IMR-90 (cell line): ENCODE data around the gene CPEB3. TPM values are rescaled to one million over a fixed set of nuclear protein-coding genes. Genes with fewer than 3 reads are reported as not detected.

Experiments used
- ATAC-seq: fragments of 200-7000 bp; cut with Tn5 transposase; 2 replicates; pipeline ENCODE4 v1.9.1; 2020; ENCODE audit warnings: low read depth, mild to moderate bottlenecking, moderate library complexity
- BruUV-seq: library from RNA; stranded (reverse); fragments of 400-500 nt; replicated peaks from 2 replicates; lab custom pipeline; 2021; lab: Mats Ljungman, UMichigan
- CTCF ChIA-PET: fragments of 300-600 bp; formaldehyde crosslinking; extraction: SDS; loops from one replicate; lab custom pipeline; 2021; ENCODE audit warnings: antibody characterized with exemption; lab: Yijun Ruan, JAX
- POLR2A ChIA-PET: fragments of 300-600 bp; sonication (Branson Sonifier 250); formaldehyde crosslinking; loops from one replicate; lab custom pipeline; 2022; ENCODE audit warnings: antibody characterized with exemption; ENCODE audit not compliant: unreplicated experiment; lab: Charles Lee
- DNase-seq: peaks from one replicate; pipeline ENCODE4 v3.0.0; 2013
- H2AFZ ChIP-seq: replicated peaks from 2 replicates; pipeline ENCODE3; 2013; ENCODE audit warnings: low read length, mild to moderate bottlenecking; ENCODE audit not compliant: poor library complexity
- H2AK5ac ChIP-seq: 2 replicates; pipeline ENCODE4 v1.6.1; 2013; ENCODE audit warnings: low read depth, low read length, inconsistent platforms
- H2AK9ac ChIP-seq: replicated peaks from 2 replicates; pipeline ENCODE3; 2013; ENCODE audit warnings: mild to moderate bottlenecking, low read depth, low read length, moderate library complexity; ENCODE audit not compliant: poor library complexity
- H2BK120ac ChIP-seq: 2 replicates; pipeline ENCODE4 v1.6.1; 2013; ENCODE audit warnings: low read depth, low read length, inconsistent platforms
- H2BK15ac ChIP-seq: 3 replicates; pipeline ENCODE4 v1.6.1; 2013; ENCODE audit warnings: low read depth, low read length, inconsistent platforms
- H2BK20ac ChIP-seq: 2 replicates; pipeline ENCODE4 v1.6.1; 2013; ENCODE audit warnings: low read depth, mild to moderate bottlenecking, inconsistent platforms, low read length, moderate library complexity
- H2BK5ac ChIP-seq: 2 replicates; pipeline ENCODE4 v1.6.1; 2013; ENCODE audit warnings: mild to moderate bottlenecking, low read depth, low read length, inconsistent platforms; ENCODE audit not compliant: poor library complexity, severe bottlenecking
- H3K14ac ChIP-seq: replicated peaks from 2 replicates; pipeline ENCODE4 v1.6.1; 2013; ENCODE audit warnings: low read depth, low read length, inconsistent platforms
- H3K18ac ChIP-seq: 2 replicates; pipeline ENCODE4 v1.6.1; 2013; ENCODE audit warnings: low read depth, low read length, control low read depth
- H3K23ac ChIP-seq: 2 replicates; pipeline ENCODE4 v1.6.1; 2013; ENCODE audit warnings: low read depth, low read length, inconsistent platforms
- H3K27ac ChIP-seq: 2 replicates; pipeline ENCODE4 v1.5.1; 2013; ENCODE audit warnings: mild to moderate bottlenecking, control low read depth, low read length; ENCODE audit not compliant: insufficient read depth
- H3K27me3 ChIP-seq: 2 replicates; pipeline ENCODE4 v1.6.1; 2013; ENCODE audit warnings: low read length; ENCODE audit not compliant: control insufficient read depth, insufficient read depth
- H3K36me3 ChIP-seq: 2 replicates; pipeline ENCODE4 v1.6.1; 2013; ENCODE audit warnings: low read length, mixed read lengths; ENCODE audit not compliant: control insufficient read depth, insufficient read depth
- H3K4ac ChIP-seq: 2 replicates; pipeline ENCODE4 v1.6.1; 2013; ENCODE audit warnings: low read depth, low read length, inconsistent platforms
- H3K4me1 ChIP-seq: 2 replicates; pipeline ENCODE4 v1.6.1; 2013; ENCODE audit warnings: low read length, mixed read lengths; ENCODE audit not compliant: control insufficient read depth, insufficient read depth
- H3K4me2 ChIP-seq: 2 replicates; pipeline ENCODE4 v1.6.1; 2013; ENCODE audit warnings: low read depth, mild to moderate bottlenecking, control low read depth, low read length, moderate library complexity
- H3K4me3 ChIP-seq: 2 replicates; pipeline ENCODE4 v1.5.1; 2013; ENCODE audit warnings: low read depth, mild to moderate bottlenecking, control low read depth, low read length, moderate library complexity; ENCODE audit not compliant: insufficient read depth
- H3K56ac ChIP-seq: 2 replicates; pipeline ENCODE4 v1.6.1; 2013; ENCODE audit warnings: low read length, inconsistent platforms; ENCODE audit not compliant: insufficient read depth; ENCODE audit errors: extremely low read depth
- H3K79me1 ChIP-seq, 2 experiments: 2 replicates each; pipeline ENCODE4 v1.6.1; 2013; ENCODE audit warnings: low read length in 2 of 2, inconsistent platforms in 1 of 2, low read depth in 1 of 2
- H3K9ac ChIP-seq: 2 replicates; pipeline ENCODE4 v1.6.1; 2013; ENCODE audit warnings: low read depth, low read length, control low read depth
- H3K9me1 ChIP-seq: 2 replicates; pipeline ENCODE4 v1.6.1; 2013; ENCODE audit warnings: low read length, inconsistent platforms; ENCODE audit not compliant: insufficient read depth
- H3K9me3 ChIP-seq: 2 replicates; pipeline ENCODE4 v1.6.1; 2013; ENCODE audit warnings: low read length; ENCODE audit not compliant: control insufficient read depth, insufficient read depth
- H4K20me1 ChIP-seq: 2 replicates; pipeline ENCODE4 v1.6.1; 2013; ENCODE audit warnings: low read length, inconsistent platforms; ENCODE audit not compliant: insufficient read depth
- H4K5ac ChIP-seq: 2 replicates; pipeline ENCODE4 v1.6.1; 2013; ENCODE audit warnings: mild to moderate bottlenecking, low read depth, low read length, control low read depth
- H4K8ac ChIP-seq, 2 experiments: 2 replicates each; pipeline ENCODE4 v1.6.1; 2013; ENCODE audit warnings: low read depth in 2 of 2, low read length in 2 of 2, control low read depth in 1 of 2, inconsistent platforms in 1 of 2
- H4K91ac ChIP-seq: 2 replicates; pipeline ENCODE4 v1.6.1; 2013; ENCODE audit warnings: low read depth, low read length, inconsistent platforms; ENCODE audit not compliant: insufficient read depth
- BHLHE40 ChIP-seq: fragments of 150-350 bp; IDR thresholded peaks from 2 replicates; pipeline ENCODE4 v1.6.1; 2016; ENCODE audit warnings: mild to moderate bottlenecking, low read depth, low read length
- CEBPB ChIP-seq: IDR thresholded peaks from 2 replicates; pipeline ENCODE4 v1.6.1; 2012; ENCODE audit warnings: low read depth, low read length, improper control_type of control experiment
- CHD1 ChIP-seq: IDR thresholded peaks from 2 replicates; pipeline ENCODE4 v1.6.1; 2012; ENCODE audit warnings: low read depth, low read length, improper control_type of control experiment
- FOS ChIP-seq: fragments of 150-350 bp; IDR thresholded peaks from 2 replicates; pipeline ENCODE4 v1.6.1; 2016; ENCODE audit warnings: low read depth, low read length
- MAFK ChIP-seq: IDR thresholded peaks from 2 replicates; pipeline ENCODE4 v1.6.1; 2012; ENCODE audit warnings: low read depth, low read length, improper control_type of control experiment
- MXI1 ChIP-seq: IDR thresholded peaks from 2 replicates; pipeline ENCODE4 v1.6.1; 2012; ENCODE audit warnings: low read depth, mild to moderate bottlenecking, low read length, moderate library complexity, borderline replicate concordance
- NFE2L2 ChIP-seq: fragments of 150-350 bp; IDR thresholded peaks from 2 replicates; pipeline ENCODE4 v1.6.1; 2016; ENCODE audit warnings: low read depth, mild to moderate bottlenecking, low read length
- RAD21 ChIP-seq: IDR thresholded peaks from 2 replicates; pipeline ENCODE4 v1.6.1; 2012; ENCODE audit warnings: low read length, improper control_type of control experiment
- WGBS, 2 experiments: methylation state at CpG; one replicate each; pipeline versions ENCODE4 v1.1.5 to v1.1.7; 2013; ENCODE audit warnings: missing lambda C conversion rate in 2 of 2; ENCODE audit not compliant: insufficient read length in 1 of 2; ENCODE audit errors: extremely low coverage in 2 of 2; 5-methylcytosine and 5-hydroxymethylcytosine counted together
- dilution Hi-C: fragments of 300-500 bp; cut with HindIII; formaldehyde crosslinking; loops from one replicate; pipeline ENCODE4 v1.14.3; 2018; ENCODE audit warnings: low sequenced_read_pairs; ENCODE audit not compliant: unreplicated experiment
- in situ Hi-C: fragments of 300-500 bp; cut with MboI; formaldehyde crosslinking; loops from 3 replicates; pipeline ENCODE4 v1.14.3; 2019; ENCODE audit warnings: low sequenced_read_pairs, inconsistent platforms, mixed read lengths
- intact Hi-C: fragments of 100-400 bp; cut with micrococcal nuclease; formaldehyde crosslinking; loops from 2 replicates; pipeline ENCODE4 v1.10.0; 2022
- polyA plus RNA-seq, 3 experiments: library from polyadenylated mRNA; depleted of rRNA; stranded (reverse); fragments of >200 nt; gene quantifications; 2 replicates each; pipeline ENCODE4 v1.2.3, GENCODE V29; 2012; ENCODE audit warnings: low replicate concordance in 1 of 3
- total RNA-seq: library from RNA; depleted of rRNA; stranded (reverse); fragments of >200 nt; gene quantifications from 2 replicates; pipeline ENCODE4 v1.2.3, GENCODE V29; 2012
- TF ChIP-seq, protein P1 (sequence below): fragments of 150-350 bp; IDR thresholded peaks from 2 replicates; pipeline ENCODE4 v1.6.1; 2016; ENCODE audit warnings: low read depth, mild to moderate bottlenecking, low read length, moderate library complexity, borderline replicate concordance

CPEB3 gene
- total and polyA plus RNA-seq, 2 of the 4 experiments (the other 2 are of a cell fraction) = 0.18 to 0.36 TPM

DNA sequence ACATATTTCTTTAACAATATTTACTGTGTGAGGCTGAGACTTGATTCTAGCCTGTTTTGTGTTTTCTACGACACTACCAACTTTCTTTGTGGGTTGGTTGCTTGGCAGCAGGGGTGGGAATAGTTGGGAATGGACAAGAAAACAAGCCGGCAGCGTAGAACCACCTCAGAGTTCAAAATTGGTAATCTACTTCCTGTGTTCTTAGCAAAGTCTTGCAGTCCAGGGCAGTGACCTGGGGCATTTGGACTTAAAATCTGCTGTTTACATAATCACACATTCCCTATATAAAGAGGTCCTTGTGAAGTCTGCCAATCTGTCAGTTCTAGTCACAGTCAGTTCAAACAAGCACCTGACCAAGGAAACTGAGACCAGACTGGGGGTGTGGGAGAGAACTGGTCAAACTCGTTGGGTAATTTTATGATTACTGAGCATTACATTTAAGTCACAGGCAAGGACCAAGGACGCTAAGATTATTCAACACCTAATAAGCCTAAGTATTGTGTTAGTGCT, 167.9 kb downstream of the CPEB3 start:
- Histone ChIP-seq H3K9me3 (no peaks in the 10 kb centered on the region), H3K4me2 (no peak overlapping the region), H3K79me1 (peaks cover 0 to 4% of the 10 kb centered on the region in 2 experiments; a peak in 1 of 4 replicates), H3K18ac (no peak overlapping the region), H2BK15ac (no peak overlapping the region), H2BK20ac (no peak overlapping the region), H3K9me1 (peaks cover 7% of the 10 kb centered on the region), H3K4ac (no peak overlapping the region), H2AFZ (no peak overlapping the region), H4K8ac (no peak overlapping the region), H4K20me1 (peaks cover 8% of the 10 kb centered on the region), H4K5ac (no peak overlapping the region), H3K27ac (no peak overlapping the region), H2BK5ac (no peak overlapping the region), H2AK5ac (no peak overlapping the region), H3K14ac (no peak overlapping the region), H3K56ac (no peak overlapping the region), H3K9ac (no peak overlapping the region), H3K4me3 (no peak overlapping the region), H3K36me3 (no peaks in the 10 kb centered on the region), H4K91ac (no peak overlapping the region), H2AK9ac (no peak overlapping the region), H2BK120ac (no peak overlapping the region), H3K23ac (no peak overlapping the region), H3K4me1 (peaks cover 8% of the 10 kb centered on the region), H3K27me3 (peaks cover 6% of the 10 kb centered on the region)
- dilution Hi-C loops = no loop called here
- intact Hi-C loops = no loop called here
- POLR2A ChIA-PET = no interaction called here
- DNase-seq = no peak
- CTCF ChIA-PET = interaction anchor here (1.0 kb wide), 1 partner anchor 10 kb away, joined by 3 read pairs; no protein-coding TSS in a partner anchor
- no CpG with 5 or more reads among the region's 5 CpGs for WGBS, 2 experiments
- BruUV-seq = no TSS peak
- in situ Hi-C loops = no loop called here
- TF ChIP-seq CEBPB (no peak), BHLHE40 (no peak), RAD21 (no peak), NFE2L2 (no peak), MAFK (no peak), CHD1 (no peak), MXI1 (no peak), FOS (no peak)
- TF ChIP-seq, protein P1, sequence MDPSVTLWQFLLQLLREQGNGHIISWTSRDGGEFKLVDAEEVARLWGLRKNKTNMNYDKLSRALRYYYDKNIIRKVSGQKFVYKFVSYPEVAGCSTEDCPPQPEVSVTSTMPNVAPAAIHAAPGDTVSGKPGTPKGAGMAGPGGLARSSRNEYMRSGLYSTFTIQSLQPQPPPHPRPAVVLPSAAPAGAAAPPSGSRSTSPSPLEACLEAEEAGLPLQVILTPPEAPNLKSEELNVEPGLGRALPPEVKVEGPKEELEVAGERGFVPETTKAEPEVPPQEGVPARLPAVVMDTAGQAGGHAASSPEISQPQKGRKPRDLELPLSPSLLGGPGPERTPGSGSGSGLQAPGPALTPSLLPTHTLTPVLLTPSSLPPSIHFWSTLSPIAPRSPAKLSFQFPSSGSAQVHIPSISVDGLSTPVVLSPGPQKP = no peak
- ATAC-seq = no peak
